Neural progenitor cell (in vitro differentiated cells): ENCODE results near the gene PDE3A.

Source experiments
- EZH2phosphoT487 ChIP-seq: fragments of 200-600 bp; sonication (generic); IDR thresholded peaks from 2 replicates; pipeline ENCODE4 v1.6.1; 2017; ENCODE audit warnings: antibody characterized with exemption
- TF ChIP-seq, protein P1 (sequence below): fragments of 200-600 bp; sonication (generic); IDR thresholded peaks from 2 replicates; pipeline ENCODE4 v1.5.1; 2017; ENCODE audit warnings: antibody characterized with exemption, mild to moderate bottlenecking

GRCh38 chr12:20429852-20430251 lies 61.5 kb downstream of the PDE3A start:
- no peak for TF ChIP-seq EZH2phosphoT487
- TF ChIP-seq, protein P1, sequence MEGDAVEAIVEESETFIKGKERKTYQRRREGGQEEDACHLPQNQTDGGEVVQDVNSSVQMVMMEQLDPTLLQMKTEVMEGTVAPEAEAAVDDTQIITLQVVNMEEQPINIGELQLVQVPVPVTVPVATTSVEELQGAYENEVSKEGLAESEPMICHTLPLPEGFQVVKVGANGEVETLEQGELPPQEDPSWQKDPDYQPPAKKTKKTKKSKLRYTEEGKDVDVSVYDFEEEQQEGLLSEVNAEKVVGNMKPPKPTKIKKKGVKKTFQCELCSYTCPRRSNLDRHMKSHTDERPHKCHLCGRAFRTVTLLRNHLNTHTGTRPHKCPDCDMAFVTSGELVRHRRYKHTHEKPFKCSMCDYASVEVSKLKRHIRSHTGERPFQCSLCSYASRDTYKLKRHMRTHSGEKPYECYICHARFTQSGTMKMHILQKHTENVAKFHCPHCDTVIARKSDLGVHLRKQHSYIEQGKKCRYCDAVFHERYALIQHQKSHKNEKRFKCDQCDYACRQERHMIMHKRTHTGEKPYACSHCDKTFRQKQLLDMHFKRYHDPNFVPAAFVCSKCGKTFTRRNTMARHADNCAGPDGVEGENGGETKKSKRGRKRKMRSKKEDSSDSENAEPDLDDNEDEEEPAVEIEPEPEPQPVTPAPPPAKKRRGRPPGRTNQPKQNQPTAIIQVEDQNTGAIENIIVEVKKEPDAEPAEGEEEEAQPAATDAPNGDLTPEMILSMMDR, result no peak
